IMR-90 (cell line): Measurements from ENCODE around the gene EVPL. TPM values are rescaled to one million over a fixed set of nuclear protein-coding genes. Genes with fewer than 3 reads are reported as not detected.

Source experiments
- ATAC-seq: fragments of 200-7000 bp; cut with Tn5 transposase; 2 replicates; pipeline ENCODE4 v1.9.1; 2020; ENCODE audit warnings: low read depth, mild to moderate bottlenecking, moderate library complexity
- BruUV-seq: library from RNA; stranded (reverse); fragments of 400-500 nt; replicated peaks from 2 replicates; lab custom pipeline; 2021; lab: Mats Ljungman, UMichigan
- CTCF ChIA-PET: fragments of 300-600 bp; formaldehyde crosslinking; extraction: SDS; loops from one replicate; lab custom pipeline; 2021; ENCODE audit warnings: antibody characterized with exemption; lab: Yijun Ruan, JAX
- POLR2A ChIA-PET: fragments of 300-600 bp; sonication (Branson Sonifier 250); formaldehyde crosslinking; loops from one replicate; lab custom pipeline; 2022; ENCODE audit warnings: antibody characterized with exemption; ENCODE audit not compliant: unreplicated experiment; lab: Charles Lee
- DNase-seq: peaks from one replicate; pipeline ENCODE4 v3.0.0; 2013
- H2AFZ ChIP-seq: replicated peaks from 2 replicates; pipeline ENCODE3; 2013; ENCODE audit warnings: low read length, mild to moderate bottlenecking; ENCODE audit not compliant: poor library complexity
- H2AK5ac ChIP-seq: 2 replicates; pipeline ENCODE4 v1.6.1; 2013; ENCODE audit warnings: low read depth, low read length, inconsistent platforms
- H2AK9ac ChIP-seq: replicated peaks from 2 replicates; pipeline ENCODE3; 2013; ENCODE audit warnings: mild to moderate bottlenecking, low read depth, low read length, moderate library complexity; ENCODE audit not compliant: poor library complexity
- H2BK120ac ChIP-seq: 2 replicates; pipeline ENCODE4 v1.6.1; 2013; ENCODE audit warnings: low read depth, low read length, inconsistent platforms
- H2BK15ac ChIP-seq: 3 replicates; pipeline ENCODE4 v1.6.1; 2013; ENCODE audit warnings: low read depth, low read length, inconsistent platforms
- H2BK20ac ChIP-seq: 2 replicates; pipeline ENCODE4 v1.6.1; 2013; ENCODE audit warnings: low read depth, mild to moderate bottlenecking, inconsistent platforms, low read length, moderate library complexity
- H2BK5ac ChIP-seq: 2 replicates; pipeline ENCODE4 v1.6.1; 2013; ENCODE audit warnings: mild to moderate bottlenecking, low read depth, low read length, inconsistent platforms; ENCODE audit not compliant: poor library complexity, severe bottlenecking
- H3K14ac ChIP-seq: replicated peaks from 2 replicates; pipeline ENCODE4 v1.6.1; 2013; ENCODE audit warnings: low read depth, low read length, inconsistent platforms
- H3K18ac ChIP-seq: 2 replicates; pipeline ENCODE4 v1.6.1; 2013; ENCODE audit warnings: low read depth, low read length, control low read depth
- H3K23ac ChIP-seq: 2 replicates; pipeline ENCODE4 v1.6.1; 2013; ENCODE audit warnings: low read depth, low read length, inconsistent platforms
- H3K27ac ChIP-seq: 2 replicates; pipeline ENCODE4 v1.5.1; 2013; ENCODE audit warnings: mild to moderate bottlenecking, control low read depth, low read length; ENCODE audit not compliant: insufficient read depth
- H3K27me3 ChIP-seq: 2 replicates; pipeline ENCODE4 v1.6.1; 2013; ENCODE audit warnings: low read length; ENCODE audit not compliant: control insufficient read depth, insufficient read depth
- H3K36me3 ChIP-seq: 2 replicates; pipeline ENCODE4 v1.6.1; 2013; ENCODE audit warnings: low read length, mixed read lengths; ENCODE audit not compliant: control insufficient read depth, insufficient read depth
- H3K4ac ChIP-seq: 2 replicates; pipeline ENCODE4 v1.6.1; 2013; ENCODE audit warnings: low read depth, low read length, inconsistent platforms
- H3K4me1 ChIP-seq: 2 replicates; pipeline ENCODE4 v1.6.1; 2013; ENCODE audit warnings: low read length, mixed read lengths; ENCODE audit not compliant: control insufficient read depth, insufficient read depth
- H3K4me2 ChIP-seq: 2 replicates; pipeline ENCODE4 v1.6.1; 2013; ENCODE audit warnings: low read depth, mild to moderate bottlenecking, control low read depth, low read length, moderate library complexity
- H3K4me3 ChIP-seq: 2 replicates; pipeline ENCODE4 v1.5.1; 2013; ENCODE audit warnings: low read depth, mild to moderate bottlenecking, control low read depth, low read length, moderate library complexity; ENCODE audit not compliant: insufficient read depth
- H3K56ac ChIP-seq: 2 replicates; pipeline ENCODE4 v1.6.1; 2013; ENCODE audit warnings: low read length, inconsistent platforms; ENCODE audit not compliant: insufficient read depth; ENCODE audit errors: extremely low read depth
- H3K79me1 ChIP-seq, 2 experiments: 2 replicates each; pipeline ENCODE4 v1.6.1; 2013; ENCODE audit warnings: low read length in 2 of 2, inconsistent platforms in 1 of 2, low read depth in 1 of 2
- H3K9ac ChIP-seq: 2 replicates; pipeline ENCODE4 v1.6.1; 2013; ENCODE audit warnings: low read depth, low read length, control low read depth
- H3K9me1 ChIP-seq: 2 replicates; pipeline ENCODE4 v1.6.1; 2013; ENCODE audit warnings: low read length, inconsistent platforms; ENCODE audit not compliant: insufficient read depth
- H3K9me3 ChIP-seq: 2 replicates; pipeline ENCODE4 v1.6.1; 2013; ENCODE audit warnings: low read length; ENCODE audit not compliant: control insufficient read depth, insufficient read depth
- H4K20me1 ChIP-seq: 2 replicates; pipeline ENCODE4 v1.6.1; 2013; ENCODE audit warnings: low read length, inconsistent platforms; ENCODE audit not compliant: insufficient read depth
- H4K5ac ChIP-seq: 2 replicates; pipeline ENCODE4 v1.6.1; 2013; ENCODE audit warnings: mild to moderate bottlenecking, low read depth, low read length, control low read depth
- H4K8ac ChIP-seq, 2 experiments: 2 replicates each; pipeline ENCODE4 v1.6.1; 2013; ENCODE audit warnings: low read depth in 2 of 2, low read length in 2 of 2, control low read depth in 1 of 2, inconsistent platforms in 1 of 2
- H4K91ac ChIP-seq: 2 replicates; pipeline ENCODE4 v1.6.1; 2013; ENCODE audit warnings: low read depth, low read length, inconsistent platforms; ENCODE audit not compliant: insufficient read depth
- BHLHE40 ChIP-seq: fragments of 150-350 bp; IDR thresholded peaks from 2 replicates; pipeline ENCODE4 v1.6.1; 2016; ENCODE audit warnings: mild to moderate bottlenecking, low read depth, low read length
- CEBPB ChIP-seq: IDR thresholded peaks from 2 replicates; pipeline ENCODE4 v1.6.1; 2012; ENCODE audit warnings: low read depth, low read length, improper control_type of control experiment
- CTCF ChIP-seq: conservative IDR thresholded peaks from 2 replicates; pipeline ENCODE4 v1.5.1; 2012; ENCODE audit warnings: mild to moderate bottlenecking, low read depth, low read length, improper control_type of control experiment
- ELK1 ChIP-seq: fragments of 150-350 bp; IDR thresholded peaks from 2 replicates; pipeline ENCODE4 v1.6.1; 2016; ENCODE audit warnings: low read depth, mild to moderate bottlenecking, low read length, moderate library complexity, borderline replicate concordance
- FOS ChIP-seq: fragments of 150-350 bp; IDR thresholded peaks from 2 replicates; pipeline ENCODE4 v1.6.1; 2016; ENCODE audit warnings: low read depth, low read length
- MAFK ChIP-seq: IDR thresholded peaks from 2 replicates; pipeline ENCODE4 v1.6.1; 2012; ENCODE audit warnings: low read depth, low read length, improper control_type of control experiment
- MAZ ChIP-seq: IDR thresholded peaks from 2 replicates; pipeline ENCODE4 v1.6.1; 2012; ENCODE audit warnings: low read depth, mild to moderate bottlenecking, low read length, improper control_type of control experiment, moderate library complexity, borderline replicate concordance
- NFE2L2 ChIP-seq: fragments of 150-350 bp; IDR thresholded peaks from 2 replicates; pipeline ENCODE4 v1.6.1; 2016; ENCODE audit warnings: low read depth, mild to moderate bottlenecking, low read length
- POLR2A ChIP-seq: IDR thresholded peaks from 2 replicates; pipeline ENCODE4 v1.6.1; 2012; ENCODE audit warnings: mild to moderate bottlenecking, low read depth, low read length
- RCOR1 ChIP-seq: IDR thresholded peaks from 2 replicates; pipeline ENCODE4 v1.6.1; 2012; ENCODE audit warnings: mild to moderate bottlenecking, low read length, improper control_type of control experiment; ENCODE audit not compliant: insufficient replicate concordance
- RFX5 ChIP-seq: IDR thresholded peaks from 2 replicates; pipeline ENCODE4 v1.8.0; 2012; ENCODE audit warnings: low read depth, mild to moderate bottlenecking, low read length, moderate library complexity
- WGBS, 2 experiments: methylation state at CpG; one replicate each; pipeline versions ENCODE4 v1.1.5 to v1.1.7; 2013; ENCODE audit warnings: missing lambda C conversion rate in 2 of 2; ENCODE audit not compliant: insufficient read length in 1 of 2; ENCODE audit errors: extremely low coverage in 2 of 2; 5-methylcytosine and 5-hydroxymethylcytosine counted together
- dilution Hi-C: fragments of 300-500 bp; cut with HindIII; formaldehyde crosslinking; loops from one replicate; pipeline ENCODE4 v1.14.3; 2018; ENCODE audit warnings: low sequenced_read_pairs; ENCODE audit not compliant: unreplicated experiment
- in situ Hi-C: fragments of 300-500 bp; cut with MboI; formaldehyde crosslinking; loops from 3 replicates; pipeline ENCODE4 v1.14.3; 2019; ENCODE audit warnings: low sequenced_read_pairs, inconsistent platforms, mixed read lengths
- intact Hi-C: fragments of 100-400 bp; cut with micrococcal nuclease; formaldehyde crosslinking; loops from 2 replicates; pipeline ENCODE4 v1.10.0; 2022
- polyA plus RNA-seq, 3 experiments: library from polyadenylated mRNA; depleted of rRNA; stranded (reverse); fragments of >200 nt; gene quantifications; 2 replicates each; pipeline ENCODE4 v1.2.3, GENCODE V29; 2012; ENCODE audit warnings: low replicate concordance in 1 of 3
- total RNA-seq: library from RNA; depleted of rRNA; stranded (reverse); fragments of >200 nt; gene quantifications from 2 replicates; pipeline ENCODE4 v1.2.3, GENCODE V29; 2012

EVPL gene
- total and polyA plus RNA-seq, 2 of the 4 experiments (the other 2 are of a cell fraction): not detected

- ChIA-PET POLR2A (no interaction called here), CTCF (no interaction called here)
- Histone ChIP-seq H3K9me1 (peaks cover 21% of the 10 kb centered on the region), H4K91ac (no peak overlapping the region), H3K23ac (no peak overlapping the region), H2BK15ac (no peak overlapping the region), H3K79me1 (peaks cover 7 to 65% of the 10 kb centered on the region in 2 experiments), H3K27ac (no peak overlapping the region), H3K14ac (no peak overlapping the region), H3K36me3 (peaks cover 65% of the 10 kb centered on the region), H3K56ac (no peak overlapping the region), H3K9me3 (no peaks in the 10 kb centered on the region), H2AFZ (no peak overlapping the region), H2BK20ac (no peak overlapping the region), H3K18ac (no peak overlapping the region), H3K4me3 (no peak overlapping the region), H2AK5ac (no peak overlapping the region), H3K9ac (no peak overlapping the region), H4K20me1 (peaks cover 30% of the 10 kb centered on the region), H3K27me3 (no peaks in the 10 kb centered on the region), H4K8ac (no peak overlapping the region), H3K4ac (no peak overlapping the region), H2AK9ac (no peak overlapping the region), H2BK5ac (no peak overlapping the region), H3K4me1 (no peaks in the 10 kb centered on the region; the same call in 1 of the 2 replicates), H2BK120ac (no peak overlapping the region), H4K5ac (no peak overlapping the region), H3K4me2 (no peak overlapping the region)
- BruUV-seq: no TSS peak
- DNase-seq (no peak), ATAC-seq (no peak)
- no peak for TF ChIP-seq MAFK
- TF ChIP-seq CTCF: no peak
- no peak for TF ChIP-seq NFE2L2
- no peak for TF ChIP-seq MAZ
- no peak for TF ChIP-seq FOS
- TF ChIP-seq BHLHE40: no peak
- TF ChIP-seq RCOR1: no peak
- no peak for TF ChIP-seq CEBPB
- TF ChIP-seq ELK1: no peak
- no peak for TF ChIP-seq RFX5
- TF ChIP-seq POLR2A: no peak
- intact Hi-C loops (no loop called here), dilution Hi-C loops (no loop called here), in situ Hi-C loops (no loop called here)
- WGBS, 2 experiments: 100% methylated on average over 1 of the region's 11 CpGs; no CpG with 5 or more reads in 1 of the 2 experiments
These were observed 23.7 kb upstream of the EVPL start for GRCh38 chr17:76050538-76051467.
